HL-60/S4 treated with retinoic acid at 250 ng/mL for 4 days and 3 days (cell line): Measurements from ENCODE around the gene GRM3.

ENCODE experiments used
- in situ Hi-C: fragments of 300-500 bp; cut with MboI; formaldehyde crosslinking; loops from 2 replicates; pipeline ENCODE4 v1.7.0; 2022; ENCODE audit warnings: low sequenced_read_pairs

GRM3 gene

DNA sequence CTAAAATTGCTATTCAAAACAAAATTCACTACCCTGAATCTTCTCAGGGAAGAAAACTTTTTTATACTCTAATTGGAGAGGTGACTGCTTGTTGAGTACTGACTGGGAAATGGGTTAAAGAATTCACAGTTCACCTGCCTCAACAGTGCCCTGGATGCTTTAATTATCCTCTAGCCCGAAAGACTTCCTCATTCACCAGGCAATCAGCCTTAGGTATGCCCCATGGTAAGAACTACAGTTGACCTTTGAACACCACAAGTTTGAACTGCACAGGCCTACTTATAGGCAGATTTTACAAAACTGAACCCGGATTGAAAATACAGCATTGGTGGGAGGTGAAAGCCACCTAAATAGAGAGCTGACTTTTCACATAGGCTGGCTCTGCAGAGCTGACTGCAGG lies 240.4 kb downstream of the GRM3 start:
- in situ Hi-C loops = no loop called here

DNA sequence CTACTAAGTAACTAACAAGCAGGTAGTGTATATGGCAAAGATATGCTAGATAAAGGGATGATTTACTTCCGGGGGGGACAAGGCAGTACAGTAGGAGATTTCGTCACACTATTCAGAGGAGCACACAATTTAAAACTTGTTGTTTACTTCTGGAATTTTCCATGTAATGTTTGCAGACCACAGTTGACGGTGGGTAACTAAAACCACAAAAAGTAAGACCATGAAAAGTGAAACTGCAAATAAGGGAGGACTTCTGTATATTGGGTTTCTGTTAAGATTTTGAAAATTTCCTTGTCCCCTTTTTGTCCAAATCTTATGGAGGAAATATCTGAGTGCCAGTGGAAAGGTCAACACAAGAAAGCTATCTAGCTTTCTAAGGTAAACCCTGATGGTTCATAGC lies 245.8 kb downstream of the GRM3 start:
- in situ Hi-C loops = no loop called here

DNA sequence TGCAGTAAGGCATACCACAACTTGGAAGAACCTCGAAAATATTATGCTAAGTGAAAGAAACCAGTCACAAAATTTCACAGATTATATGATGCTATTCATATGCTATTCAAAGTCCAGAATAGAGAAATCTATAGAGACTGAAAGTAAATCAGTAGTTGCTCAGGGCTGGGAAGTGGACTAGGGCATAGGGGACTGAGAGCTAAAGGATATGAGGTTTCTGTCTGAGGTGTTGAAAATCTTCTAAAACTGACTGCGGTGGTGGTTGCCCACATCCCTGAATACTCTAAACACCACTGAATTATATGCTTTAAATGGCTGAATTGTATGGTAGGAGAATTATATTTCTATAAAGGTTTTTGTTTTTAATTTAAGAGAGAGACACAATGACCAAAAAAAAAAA lies 254.5 kb downstream of the GRM3 start:
- in situ Hi-C loops = no loop called here

DNA sequence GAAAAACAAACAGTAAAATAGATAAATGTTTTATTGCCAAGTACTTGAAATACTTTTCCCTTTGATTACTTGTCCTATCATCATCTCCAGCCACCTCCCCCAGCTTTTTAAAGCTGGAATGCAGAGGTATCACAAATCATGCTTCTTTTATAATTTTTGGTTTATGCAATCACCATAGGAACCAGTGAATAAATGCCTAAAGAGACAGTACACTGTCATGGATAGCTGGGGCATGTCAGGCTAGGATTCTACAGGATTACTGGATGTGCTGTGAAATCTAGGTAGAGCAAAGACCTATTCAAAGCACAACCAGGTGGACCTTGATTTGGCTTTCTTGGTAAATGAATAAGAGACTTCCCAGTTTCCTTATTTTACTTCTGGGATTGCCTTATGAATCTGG lies 257.2 kb downstream of the GRM3 start:
- in situ Hi-C loops = no loop called here

DNA sequence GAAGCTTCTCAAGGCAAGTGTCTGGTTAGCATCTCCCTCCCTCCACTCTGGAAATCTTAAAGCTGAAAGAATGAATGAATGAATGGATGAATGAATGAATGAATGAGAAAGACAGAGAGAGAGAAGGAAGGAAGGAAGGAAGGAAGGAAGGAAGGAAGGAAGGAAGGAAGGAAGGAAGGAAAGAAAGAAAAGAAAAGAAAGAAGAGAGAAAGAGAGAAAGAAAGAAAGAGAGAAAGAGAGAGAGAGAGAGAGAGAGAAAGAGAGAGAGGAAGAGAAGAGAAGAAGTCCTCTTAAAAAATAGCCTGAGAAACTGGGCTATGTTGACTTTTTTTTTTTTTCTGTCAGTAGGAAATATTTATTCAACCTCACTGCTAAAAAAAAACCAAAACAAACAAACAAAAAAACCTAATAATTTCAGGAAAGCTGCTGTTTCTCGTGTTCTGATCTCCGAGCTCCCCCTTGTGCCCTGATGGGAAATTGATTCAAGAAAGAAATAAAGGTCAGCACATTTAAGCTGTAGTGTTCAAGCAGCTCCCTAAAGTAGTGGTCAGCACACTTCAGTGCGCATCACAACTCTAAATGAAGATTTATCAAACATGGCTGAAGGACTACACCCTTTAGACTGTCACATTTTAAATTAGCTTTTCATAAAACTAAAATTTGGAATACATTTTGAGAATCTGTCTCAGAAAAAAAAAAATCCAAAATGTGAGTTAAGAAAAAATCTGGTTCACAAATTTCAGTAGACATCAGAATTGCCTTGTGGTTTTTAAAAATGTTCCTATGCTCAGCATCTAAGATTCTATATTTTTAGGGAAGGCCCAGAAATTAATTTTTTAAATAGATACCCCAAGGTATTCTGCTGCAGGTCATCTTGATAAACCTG lies 261.5 kb downstream of the GRM3 start:
- in situ Hi-C loops = no loop called here

DNA sequence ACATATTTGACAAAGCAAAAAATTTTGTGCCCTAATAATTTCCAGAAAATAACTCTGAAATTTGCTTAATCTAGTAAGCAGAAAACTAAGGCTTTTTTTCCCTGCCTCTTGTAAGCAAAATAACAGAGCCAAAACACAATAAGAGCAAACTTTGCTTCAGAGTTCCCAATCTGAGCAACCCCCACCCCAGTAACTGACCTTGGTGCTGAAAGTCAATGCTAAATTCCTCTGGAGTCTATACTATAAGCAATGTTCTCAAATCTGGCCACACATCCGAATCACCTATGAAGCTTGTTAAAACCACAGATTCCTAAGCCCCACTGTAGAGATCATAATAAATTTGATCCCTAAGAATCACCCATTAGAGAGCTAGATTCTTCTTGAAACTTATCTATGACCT lies 265.2 kb downstream of the GRM3 start:
- in situ Hi-C loops = no loop called here

DNA sequence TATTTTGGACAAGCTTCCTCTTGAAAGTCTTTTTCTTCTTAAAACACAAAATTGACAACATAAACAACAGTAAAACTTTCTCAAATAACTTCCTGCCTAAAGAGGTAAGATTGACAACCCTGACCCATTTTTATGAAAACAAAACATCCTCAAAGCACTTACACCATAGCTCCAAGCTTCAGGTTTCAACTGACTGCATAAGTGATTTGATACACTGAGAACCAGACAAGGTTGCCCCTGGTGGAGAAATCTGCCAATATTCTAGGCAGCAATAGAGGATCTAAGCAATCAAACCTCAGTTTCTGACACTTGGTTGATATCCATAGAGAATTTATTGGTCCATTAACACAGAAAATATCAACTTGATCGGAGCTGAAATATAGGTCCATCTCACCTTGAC lies 267.9 kb downstream of the GRM3 start:
- in situ Hi-C loops = no loop called here

DNA sequence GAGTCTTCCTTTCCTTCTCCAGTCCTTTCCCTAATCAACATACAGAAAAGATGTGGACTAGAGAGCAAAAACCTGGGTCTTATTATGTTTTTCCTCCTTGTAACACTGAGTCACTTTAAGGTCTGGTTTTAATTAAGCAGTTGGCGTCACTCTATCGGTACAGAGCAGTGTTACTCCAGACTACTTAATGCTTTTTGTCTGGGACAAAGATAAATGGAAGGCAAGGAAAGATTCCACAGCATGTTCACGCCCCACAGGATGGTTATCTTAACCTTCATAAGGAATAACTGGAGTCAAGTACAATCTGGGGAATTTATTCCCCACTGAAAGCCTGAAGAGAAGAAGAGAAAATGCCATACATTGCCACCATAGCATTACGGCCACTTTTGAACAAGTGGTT lies 270.0 kb downstream of the GRM3 start:
- in situ Hi-C loops = no loop called here
